ENCODE results near the gene INPP5D.

The INPP5D gene

GRCh38 chr2:233244818-233245217, 184.7 kb downstream of the INPP5D start:
- no peak overlapping the region for H3K4me3 ChIP-seq (ENCODE audit: low read depth, low read length)
- no peak for TF ChIP-seq CTCF (IDR thresholded peaks at IDR 0.05; ENCODE audit: insufficient read depth, low read depth, low read length, missing control alignments)
- no peak for DNase-seq (ENCODE audit: low read depth)

DNA sequence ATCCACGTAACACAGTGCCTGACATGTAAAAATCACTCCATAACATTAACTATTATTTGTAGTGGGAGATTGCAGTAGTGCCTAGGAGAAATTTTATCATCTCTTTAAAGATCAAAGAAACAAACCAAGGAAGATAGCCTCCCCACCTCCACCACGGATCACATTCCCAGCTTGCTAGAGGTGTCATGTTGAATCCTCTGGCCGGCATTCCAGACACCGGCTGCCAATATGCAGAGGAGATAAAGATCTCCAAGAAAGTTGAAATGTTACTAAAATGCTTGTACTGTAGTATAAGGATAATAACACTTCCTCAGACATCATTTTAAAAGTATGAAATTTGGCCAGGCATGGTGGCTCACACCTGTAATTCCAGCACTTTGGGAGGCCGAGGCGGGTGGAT, 185.3 kb downstream of the INPP5D start:
- H3K4me3 ChIP-seq (ENCODE audit: low read depth, low read length), result no peak overlapping the region
- no peak for TF ChIP-seq CTCF (IDR thresholded peaks at IDR 0.05; ENCODE audit: insufficient read depth, low read depth, low read length, missing control alignments)
- no peak for DNase-seq (ENCODE audit: low read depth)

GRCh38 chr2:233247116-233247515, 187.0 kb downstream of the INPP5D start:
- DNase-seq (ENCODE audit: low read depth), result no peak
- no peak for TF ChIP-seq CTCF (IDR thresholded peaks at IDR 0.05; ENCODE audit: insufficient read depth, low read depth, low read length, missing control alignments)
- no peak overlapping the region for H3K4me3 ChIP-seq (ENCODE audit: low read depth, low read length)

GRCh38 chr2:233247744-233248143, 187.6 kb downstream of the INPP5D start:
- TF ChIP-seq CTCF (IDR thresholded peaks at IDR 0.05; ENCODE audit: insufficient read depth, low read depth, low read length, missing control alignments), result no peak
- DNase-seq (ENCODE audit: low read depth), result peak; percentile 25
- no peak overlapping the region for H3K4me3 ChIP-seq (ENCODE audit: low read depth, low read length)

DNA sequence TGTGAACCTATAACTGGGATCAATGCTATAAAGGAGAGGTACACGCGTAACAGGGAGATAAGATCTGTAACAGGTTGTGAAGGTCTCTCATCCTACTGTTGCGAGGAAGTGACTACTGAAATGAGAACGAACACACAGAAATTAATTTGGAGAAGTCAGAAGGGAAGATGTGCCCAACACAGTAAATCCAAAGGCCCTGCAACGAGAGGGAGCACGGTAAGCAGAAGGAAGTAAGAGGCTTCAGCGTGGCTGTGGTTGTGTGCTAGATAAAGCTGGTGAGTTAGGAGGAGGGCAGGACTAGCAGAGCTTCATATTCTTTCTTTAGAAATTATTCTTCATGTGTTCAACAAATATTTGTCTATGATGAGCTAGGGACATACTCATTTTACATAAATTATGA, 188.9 kb downstream of the INPP5D start:
- no peak for DNase-seq (ENCODE audit: low read depth)
- no peak overlapping the region for H3K4me3 ChIP-seq (ENCODE audit: low read depth, low read length)
- TF ChIP-seq CTCF (IDR thresholded peaks at IDR 0.05; ENCODE audit: insufficient read depth, low read depth, low read length, missing control alignments), result no peak

- H3K4me3 ChIP-seq (ENCODE audit: low read depth, low read length), result no peak overlapping the region
- TF ChIP-seq CTCF (IDR thresholded peaks at IDR 0.05; ENCODE audit: insufficient read depth, low read depth, low read length, missing control alignments), result no peak
- no peak for DNase-seq (ENCODE audit: low read depth)
Measured at GRCh38 chr2:233250568-233250967, 190.4 kb downstream of the INPP5D start.

- DNase-seq (ENCODE audit: low read depth), result no peak
- H3K4me3 ChIP-seq (ENCODE audit: low read depth, low read length), result peak overlapping the region; percentile 37
- TF ChIP-seq CTCF (IDR thresholded peaks at IDR 0.05; ENCODE audit: insufficient read depth, low read depth, low read length, missing control alignments), result no peak
Measured at GRCh38 chr2:233250985-233251305, 190.8 kb downstream of the INPP5D start.

All from GM12865 (cell line).